ENCODE results near the gene PRKD1.

Gene PRKD1

DNA sequence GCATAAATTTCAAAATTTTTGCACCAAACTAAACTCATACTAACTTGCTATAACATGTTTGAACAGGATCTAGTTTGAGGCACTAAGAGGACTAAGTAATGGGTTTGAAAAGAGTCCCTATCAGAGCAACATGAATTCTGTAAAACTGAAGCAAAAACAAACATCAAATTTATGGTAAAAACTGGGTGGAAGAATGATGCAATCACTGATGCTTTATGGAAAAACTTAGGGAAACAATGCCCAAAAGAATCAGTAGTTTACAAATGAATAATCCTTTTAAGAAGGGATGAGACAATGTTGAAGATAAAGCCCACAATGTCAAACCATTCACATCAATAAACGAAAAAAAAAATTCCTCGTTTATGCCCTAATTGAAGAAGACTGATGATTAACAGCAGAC, 88.9 kb downstream of the PRKD1 start:
- DNase-seq (ENCODE audit: low read depth in 2 of 3, low spot score in 2 of 3), result no peak

DNA sequence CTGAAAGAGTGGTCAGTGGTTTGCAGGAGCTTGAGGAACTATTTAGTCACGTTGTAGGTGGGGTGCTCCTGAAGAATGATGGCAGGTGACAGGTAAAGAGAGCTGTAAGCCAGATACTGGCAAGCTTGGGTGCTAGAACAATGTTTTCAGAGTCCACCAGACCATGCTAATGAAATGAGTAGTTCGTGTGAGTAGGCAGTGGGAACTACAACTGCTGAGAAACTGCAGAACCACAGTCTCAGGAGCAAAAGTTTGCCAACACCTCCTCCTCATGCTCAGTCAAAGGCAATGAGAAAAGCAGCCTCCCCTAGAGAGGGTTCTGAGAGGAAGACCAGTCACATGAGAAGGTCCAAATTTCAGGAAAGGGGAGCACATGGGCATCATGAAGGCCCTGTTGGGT, 91.3 kb downstream of the PRKD1 start:
- no peak for DNase-seq (ENCODE audit: low read depth in 2 of 3, low spot score in 2 of 3)

DNA sequence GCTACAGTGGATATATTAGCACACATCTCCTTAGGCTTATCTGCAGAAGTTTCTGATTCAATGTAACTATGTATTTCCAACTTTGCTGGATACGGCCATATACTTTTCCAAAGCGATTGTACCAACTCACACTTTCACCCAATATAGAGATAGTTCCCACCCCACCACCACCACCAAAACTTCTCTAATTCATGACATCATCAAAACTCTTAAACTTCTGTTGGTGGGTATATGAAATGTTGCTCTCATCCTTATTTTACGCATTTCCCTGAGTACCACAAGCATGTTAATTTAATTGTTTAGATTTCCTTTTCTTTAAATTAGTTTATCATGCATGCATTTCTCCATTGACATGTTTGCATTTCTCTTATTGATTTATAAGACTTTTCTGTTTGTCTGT, 95.6 kb downstream of the PRKD1 start:
- no peak for DNase-seq (ENCODE audit: low read depth in 2 of 3, low spot score in 2 of 3)

DNA sequence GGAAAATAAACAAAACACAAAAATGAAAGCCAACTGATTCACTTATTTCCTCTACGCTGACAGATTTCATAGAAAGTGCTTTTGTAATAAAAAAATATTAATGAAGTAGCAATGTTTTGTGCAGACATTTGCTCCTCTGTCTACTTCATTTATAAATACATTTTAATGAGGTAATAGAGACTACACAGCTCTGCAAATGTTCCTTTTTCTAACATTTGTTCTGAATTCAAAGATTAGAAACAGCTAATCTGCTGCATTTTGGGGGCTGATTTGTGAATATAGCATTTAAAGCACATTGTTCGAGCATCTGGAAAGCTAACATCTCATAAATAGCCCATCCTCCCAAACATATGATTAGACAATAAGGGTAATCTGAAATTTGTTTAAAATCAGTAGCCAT, 97.8 kb downstream of the PRKD1 start:
- no peak for DNase-seq (ENCODE audit: low read depth in 2 of 3, low spot score in 2 of 3)

DNA sequence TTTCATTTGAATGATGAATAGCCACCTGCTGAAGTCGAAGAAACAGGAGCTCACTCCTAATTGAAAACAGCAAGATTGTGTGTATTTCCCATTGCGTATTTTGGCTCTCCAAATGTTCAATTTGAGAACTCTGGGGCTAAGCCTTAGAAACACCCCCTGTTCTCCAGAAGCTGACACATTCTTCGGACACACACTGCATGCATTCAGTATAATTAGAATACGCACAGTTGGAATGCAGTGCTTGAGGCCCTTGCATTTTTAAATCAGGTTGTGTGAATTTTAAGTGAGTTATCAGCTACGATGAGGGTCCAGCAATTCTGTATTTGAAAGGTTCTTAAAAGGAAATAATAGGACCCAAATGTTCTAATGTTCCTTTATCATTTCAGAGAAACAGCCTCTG, 103.8 kb downstream of the PRKD1 start:
- DNase-seq (ENCODE audit: low read depth in 2 of 3, low spot score in 2 of 3), result no peak

DNA sequence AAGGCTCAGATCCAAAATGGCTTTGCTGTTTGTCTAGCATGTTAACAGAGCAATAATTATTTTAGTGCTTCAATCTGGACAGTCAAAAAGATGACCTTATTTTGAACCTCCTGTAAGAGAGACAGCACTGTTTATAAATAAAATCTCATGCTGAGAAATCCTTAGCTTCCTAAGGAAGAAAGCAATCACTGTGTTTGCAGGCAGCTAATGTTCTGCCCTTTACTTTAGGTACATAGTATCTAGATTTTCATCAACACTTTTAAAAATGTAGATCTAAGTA, 105.3 kb downstream of the PRKD1 start:
- DNase-seq (ENCODE audit: low read depth in 2 of 3, low spot score in 2 of 3), result no peak

DNA sequence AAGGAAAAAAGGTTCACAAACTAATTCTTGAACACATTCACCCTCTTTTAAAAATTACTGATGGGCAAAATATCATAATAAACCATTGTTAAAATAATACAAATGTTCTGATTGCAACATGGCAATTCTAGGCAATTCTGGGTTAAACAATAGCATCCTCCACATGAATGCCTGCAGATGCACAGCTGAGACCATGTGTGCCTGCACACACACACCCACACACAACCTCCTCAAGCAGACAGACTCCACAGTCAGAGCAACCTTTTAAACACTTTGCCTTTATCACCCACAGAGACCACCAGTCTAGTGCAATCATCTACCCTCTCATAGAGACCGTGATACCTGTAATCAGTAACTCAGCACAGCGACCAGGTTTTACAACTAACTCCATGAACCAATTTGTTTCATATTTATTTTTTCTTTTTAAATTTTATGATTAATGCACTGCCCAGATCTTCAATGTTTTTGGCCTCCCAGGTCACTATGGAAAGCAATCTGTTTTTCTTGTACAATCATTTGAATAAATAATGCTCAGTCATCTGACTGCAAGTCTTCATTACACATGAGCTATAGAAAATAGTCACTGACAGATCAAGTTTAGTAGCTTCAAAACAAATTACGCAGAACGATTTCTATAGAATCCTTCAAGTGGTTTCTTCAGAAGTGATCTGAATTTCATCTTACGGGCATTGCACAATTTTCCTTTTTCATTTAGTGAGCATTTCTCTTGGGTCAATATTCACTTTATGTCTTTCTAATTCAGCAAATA, 105.8 kb downstream of the PRKD1 start:
- no peak for DNase-seq (ENCODE audit: low read depth in 2 of 3, low spot score in 2 of 3)

DNA sequence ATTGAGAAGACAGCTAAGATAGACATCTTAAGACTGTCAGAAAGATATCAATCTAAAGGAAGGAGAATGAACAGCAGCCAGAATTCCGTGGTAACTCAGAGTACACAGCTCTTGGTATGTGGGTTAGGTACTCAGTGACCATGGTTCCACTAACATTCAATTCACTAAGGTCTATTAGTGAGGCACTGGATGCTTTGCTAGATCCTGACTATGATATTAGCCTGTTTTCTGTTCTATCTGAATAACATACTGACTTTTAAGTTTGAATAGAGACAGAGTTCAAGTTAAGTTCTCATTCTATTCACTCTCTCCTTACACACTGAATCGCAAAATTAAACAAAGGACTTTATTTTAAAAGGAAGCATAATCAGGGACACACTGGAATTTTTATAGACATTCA, 106.4 kb downstream of the PRKD1 start:
- no peak for DNase-seq (ENCODE audit: low read depth in 2 of 3, low spot score in 2 of 3)

DNA sequence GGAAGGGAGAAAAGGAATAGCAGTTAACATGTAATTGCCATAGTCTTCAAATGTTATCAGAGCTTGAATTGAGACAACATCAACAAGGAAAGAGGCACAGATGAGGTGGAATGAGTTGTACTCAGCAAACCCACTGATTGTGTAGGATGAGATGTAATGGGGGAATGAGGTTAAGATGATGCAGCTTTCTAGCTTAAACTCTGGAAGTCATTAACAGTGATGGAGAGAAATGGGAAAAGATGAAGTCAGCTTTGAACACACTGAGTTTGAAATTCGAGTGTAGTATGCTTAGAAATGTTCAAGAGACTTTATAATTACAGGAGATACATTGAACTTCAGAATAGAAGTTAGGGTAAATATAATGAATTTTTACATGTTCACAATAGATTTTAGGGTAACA, 106.9 kb downstream of the PRKD1 start:
- DNase-seq (ENCODE audit: low read depth in 2 of 3, low spot score in 2 of 3), result no peak

DNA sequence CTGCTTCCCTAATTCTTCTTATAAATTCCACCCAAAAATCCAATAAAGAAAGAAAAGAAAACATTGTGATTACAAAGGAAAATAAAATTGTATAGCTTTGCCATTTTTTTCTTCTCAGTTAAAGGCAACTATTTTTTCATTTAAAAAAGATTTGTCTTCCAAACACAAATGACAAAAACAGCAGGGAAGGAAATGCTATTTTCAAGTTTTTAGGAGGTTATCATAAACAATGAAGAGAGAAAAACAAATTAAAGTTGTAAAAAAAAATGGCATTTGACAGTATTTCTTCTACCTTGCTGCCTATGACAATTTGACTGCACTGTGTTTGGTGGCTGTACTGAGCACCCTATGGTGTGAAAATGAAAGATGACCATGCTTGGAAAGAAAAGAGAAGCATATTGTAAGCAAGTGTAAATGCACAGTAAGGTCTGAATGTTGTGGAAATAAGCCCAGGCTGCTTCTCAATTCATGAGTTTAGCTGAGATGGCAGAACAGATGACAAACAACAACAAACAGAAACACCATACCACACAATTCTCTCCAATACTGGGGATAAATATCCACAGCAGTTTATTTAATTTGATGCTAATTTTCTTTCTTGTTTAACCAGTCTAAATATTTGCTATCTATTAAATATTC, 109.8 kb downstream of the PRKD1 start:
- no peak for DNase-seq (ENCODE audit: low read depth in 2 of 3, low spot score in 2 of 3)

DNA sequence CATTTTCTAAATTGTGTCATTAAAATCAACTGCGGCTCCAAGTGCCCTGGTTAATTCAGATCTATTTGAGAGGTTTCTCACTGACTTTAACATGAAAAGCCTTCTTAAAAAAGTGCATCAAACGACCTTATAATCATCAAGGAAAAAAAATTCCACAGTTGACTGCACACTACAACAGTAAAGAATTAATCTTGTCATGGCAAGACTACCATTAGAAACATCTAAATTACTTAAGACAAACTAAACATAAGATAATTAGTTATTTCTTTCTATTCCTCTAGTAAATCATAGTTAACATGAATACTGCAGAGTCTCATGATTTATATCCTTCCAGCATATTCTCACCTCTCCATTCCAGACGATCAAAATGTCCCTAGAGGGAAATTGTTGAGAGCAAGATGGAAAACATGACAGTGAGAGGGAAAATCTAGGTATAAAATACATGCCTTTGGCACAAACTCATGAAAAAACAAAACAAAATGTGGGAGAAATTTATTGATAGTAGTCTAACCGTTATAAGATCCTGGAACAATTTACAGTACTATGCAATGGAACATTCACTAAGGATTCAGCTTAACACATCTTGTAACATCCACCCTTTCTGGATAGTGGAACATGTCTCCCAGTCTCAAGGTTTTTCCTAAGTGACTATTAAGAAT, 112.5 kb downstream of the PRKD1 start:
- DNase-seq (ENCODE audit: low read depth in 2 of 3, low spot score in 2 of 3), result no peak

DNA sequence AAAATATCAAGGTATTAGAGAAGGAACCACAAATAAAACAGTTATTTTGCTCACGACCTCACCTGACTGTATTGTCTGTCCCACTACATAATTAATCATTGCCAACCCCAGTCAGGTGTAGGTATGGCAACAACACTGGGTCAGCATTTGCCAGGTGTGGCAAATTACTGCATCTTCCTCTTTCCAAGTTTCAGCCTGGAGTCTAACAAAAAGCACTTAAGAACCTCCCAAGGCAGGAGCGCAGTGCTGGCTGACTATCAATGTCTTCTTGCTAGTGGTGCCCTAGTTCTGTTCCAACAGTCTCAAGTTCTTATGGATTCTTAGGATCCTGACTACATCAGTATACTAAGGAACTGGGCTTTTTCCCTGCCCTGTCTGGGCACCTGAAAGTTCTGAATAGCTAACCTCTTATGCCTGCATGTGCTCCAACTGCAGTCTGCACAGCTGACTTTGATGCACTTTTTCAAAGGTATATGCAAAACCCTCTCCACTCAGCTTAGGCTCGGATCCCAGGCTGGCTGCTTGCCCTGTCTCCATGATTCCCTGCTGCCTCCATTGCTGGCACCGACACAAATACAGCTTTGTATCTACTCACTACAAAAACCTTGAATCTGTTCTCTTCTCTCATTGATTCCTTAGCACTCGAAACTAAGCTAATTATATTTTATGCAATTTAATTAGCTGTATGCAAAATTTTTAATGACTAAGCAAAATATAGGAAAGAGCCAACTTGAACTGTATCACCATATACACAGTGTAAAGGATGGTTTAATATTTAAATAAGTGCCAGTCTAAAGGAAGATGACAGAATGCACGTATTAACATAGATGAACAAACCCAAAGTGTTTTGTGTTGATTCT, 113.3 kb downstream of the PRKD1 start:
- no peak for DNase-seq (ENCODE audit: low read depth in 2 of 3, low spot score in 2 of 3)

DNA sequence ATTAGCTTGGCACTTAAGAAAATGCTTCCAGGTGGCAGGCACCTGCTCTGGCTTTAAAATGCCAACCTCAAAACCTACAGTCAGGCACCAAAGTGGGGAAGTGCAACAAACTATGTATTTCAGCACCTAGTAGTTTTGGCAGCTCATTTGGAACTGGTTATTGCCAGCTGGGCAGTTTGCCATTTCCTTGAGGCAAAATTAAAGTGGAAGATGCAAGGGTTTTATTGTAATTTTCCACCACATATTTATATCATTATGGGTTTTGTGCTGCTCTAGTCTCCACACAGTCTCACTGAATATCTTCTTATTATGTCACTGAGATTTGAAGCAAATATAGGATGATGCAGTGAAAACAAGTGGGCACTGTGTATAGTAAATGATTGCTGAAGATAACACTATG, 117.0 kb downstream of the PRKD1 start:
- no peak for DNase-seq (ENCODE audit: low read depth in 2 of 3, low spot score in 2 of 3)

DNA sequence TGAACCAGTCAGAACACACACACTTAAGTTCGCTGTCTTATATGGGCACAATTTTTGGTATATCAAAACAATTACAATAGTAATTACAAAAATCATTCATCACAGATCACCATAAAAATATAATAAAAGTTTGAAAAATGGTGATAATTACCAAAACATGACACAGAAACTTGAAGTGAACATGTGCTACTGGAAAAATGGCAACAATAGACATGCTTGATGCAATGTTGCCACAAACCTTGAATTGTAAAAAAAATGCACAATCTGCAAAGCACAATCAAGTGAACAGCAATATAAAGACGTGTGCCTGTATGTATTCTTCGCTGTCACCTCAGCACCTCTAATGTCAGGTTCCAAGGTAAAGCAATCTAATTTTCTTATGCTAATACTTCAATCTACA, 117.6 kb downstream of the PRKD1 start:
- no peak for DNase-seq (ENCODE audit: low read depth in 2 of 3, low spot score in 2 of 3)

DNA sequence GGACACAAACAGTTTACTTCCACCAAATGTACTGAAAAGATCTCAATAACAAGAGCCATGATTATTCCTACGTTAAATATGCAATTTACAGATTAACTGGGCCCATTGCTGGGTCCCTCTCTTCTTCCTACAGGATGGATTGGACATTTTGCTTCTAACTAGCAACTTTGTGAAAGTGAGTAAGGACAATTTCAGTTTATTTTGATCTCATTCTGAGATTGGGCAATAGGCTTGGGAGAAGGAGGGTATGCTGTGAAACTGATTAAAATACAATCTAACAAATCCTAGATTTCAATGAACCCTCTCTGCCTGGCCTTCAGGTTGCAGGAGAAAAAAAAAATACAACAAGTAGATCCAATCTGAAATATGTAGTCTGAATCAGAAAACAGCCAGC, 121.5 kb downstream of the PRKD1 start:
- DNase-seq (ENCODE audit: low read depth in 2 of 3, low spot score in 2 of 3), result no peak

DNA sequence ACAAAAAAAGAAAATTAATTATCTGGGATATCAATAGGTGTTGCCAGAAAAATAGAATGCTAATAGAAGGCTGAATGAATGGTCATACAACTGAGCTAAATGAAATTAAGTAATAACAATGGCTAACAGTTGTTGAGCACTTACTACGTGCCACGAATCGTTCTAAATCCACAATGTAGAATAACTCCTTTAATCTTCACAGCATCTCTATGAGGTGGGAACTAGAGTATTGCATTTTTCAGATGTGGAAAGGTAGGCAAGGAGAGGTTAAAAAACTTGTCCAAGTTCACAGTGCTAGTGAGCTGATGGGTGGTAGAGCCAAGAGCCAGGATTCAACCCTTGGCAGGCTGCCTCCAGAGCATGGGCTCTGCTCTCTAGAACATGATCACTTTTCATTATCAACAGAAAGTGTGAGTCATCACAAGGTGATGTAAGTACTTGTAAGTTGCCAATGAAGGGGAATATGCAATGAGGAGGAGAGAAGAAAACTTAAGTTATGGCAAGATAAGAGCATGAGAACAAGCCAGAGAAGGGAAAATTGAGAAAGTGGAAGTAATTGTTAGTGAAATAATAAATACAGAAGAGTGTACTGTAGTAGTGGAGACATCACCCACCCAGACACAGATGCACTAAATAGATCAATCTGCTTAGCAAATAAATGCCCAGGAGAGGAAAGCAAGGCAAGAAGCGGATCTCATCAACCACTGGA, 122.1 kb downstream of the PRKD1 start:
- no peak for DNase-seq (ENCODE audit: low read depth in 2 of 3, low spot score in 2 of 3)

DNA sequence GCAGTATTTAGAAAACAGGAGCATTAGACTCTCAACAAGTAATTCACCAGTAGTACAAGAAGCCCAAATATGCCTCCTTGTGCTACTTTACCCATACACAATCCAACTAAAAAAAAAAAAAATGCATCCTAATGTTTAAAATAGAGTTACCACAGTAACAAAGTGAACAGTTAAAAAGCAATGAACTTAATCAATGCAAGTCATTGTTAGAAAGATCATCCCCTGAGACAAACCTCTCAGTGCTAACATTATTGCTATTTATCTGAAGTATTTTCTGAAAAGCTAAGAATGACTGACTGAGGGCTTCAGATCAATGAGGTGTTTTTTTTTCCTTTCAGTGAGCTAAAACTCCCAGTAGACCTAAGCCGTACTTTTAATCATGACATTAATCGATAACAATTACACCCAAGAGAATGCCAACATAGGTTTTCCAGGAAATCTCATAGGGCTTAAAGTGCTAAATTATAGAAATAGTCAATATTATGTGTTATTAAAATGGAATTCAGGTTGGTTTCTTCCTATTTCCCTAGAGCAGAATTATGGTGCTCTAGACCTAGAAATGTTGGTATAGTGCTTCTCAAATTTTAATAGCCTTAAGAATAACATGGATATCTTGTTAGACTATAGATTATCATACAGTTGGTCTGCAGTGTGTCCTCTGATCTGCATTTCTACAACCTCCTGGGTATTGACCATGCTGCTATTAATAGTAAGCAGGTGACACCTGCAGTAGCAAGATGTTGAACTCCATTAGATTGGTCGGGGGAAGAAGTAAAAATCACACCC, 123.0 kb downstream of the PRKD1 start:
- DNase-seq (ENCODE audit: low read depth in 2 of 3, low spot score in 2 of 3), result no peak

DNA sequence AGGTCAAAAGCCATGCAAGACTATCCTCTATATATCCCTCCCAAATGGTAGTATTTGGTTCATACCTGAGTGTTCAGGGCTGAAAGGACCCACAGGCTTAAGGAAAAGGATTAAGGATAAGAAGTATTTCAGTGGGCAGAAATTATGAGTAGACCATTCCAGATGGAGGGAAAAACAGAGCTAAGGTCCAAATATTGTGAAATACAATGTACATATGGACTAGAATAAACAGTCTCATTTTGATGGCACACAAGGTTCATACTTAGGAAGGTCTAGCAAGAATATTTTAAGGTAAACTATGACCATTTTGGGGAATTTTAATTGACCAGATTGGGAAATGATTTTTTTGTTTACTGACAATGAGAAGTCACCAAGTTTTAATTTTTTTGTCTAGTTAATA, 124.6 kb downstream of the PRKD1 start:
- DNase-seq (ENCODE audit: low read depth in 2 of 3, low spot score in 2 of 3), result no peak

DNA sequence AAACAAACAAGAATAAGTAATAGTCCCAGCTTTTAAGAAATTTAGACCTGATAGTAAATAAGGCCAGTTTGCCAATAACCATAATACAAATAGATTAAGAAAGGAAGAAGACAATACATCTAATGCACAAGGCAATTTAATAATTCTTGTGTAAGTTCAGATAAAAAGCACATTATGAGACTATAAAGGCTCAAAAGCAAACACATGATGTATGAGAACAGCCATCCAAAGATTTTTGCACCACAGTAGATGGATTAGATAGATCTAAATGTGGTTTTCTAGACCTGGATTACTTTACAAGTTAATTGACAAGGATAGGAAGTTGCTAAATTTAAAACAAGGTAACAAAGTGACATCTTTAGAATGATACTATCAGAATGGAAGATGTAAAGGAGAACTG, 125.4 kb downstream of the PRKD1 start:
- no peak for DNase-seq (ENCODE audit: low read depth in 2 of 3, low spot score in 2 of 3)

DNA sequence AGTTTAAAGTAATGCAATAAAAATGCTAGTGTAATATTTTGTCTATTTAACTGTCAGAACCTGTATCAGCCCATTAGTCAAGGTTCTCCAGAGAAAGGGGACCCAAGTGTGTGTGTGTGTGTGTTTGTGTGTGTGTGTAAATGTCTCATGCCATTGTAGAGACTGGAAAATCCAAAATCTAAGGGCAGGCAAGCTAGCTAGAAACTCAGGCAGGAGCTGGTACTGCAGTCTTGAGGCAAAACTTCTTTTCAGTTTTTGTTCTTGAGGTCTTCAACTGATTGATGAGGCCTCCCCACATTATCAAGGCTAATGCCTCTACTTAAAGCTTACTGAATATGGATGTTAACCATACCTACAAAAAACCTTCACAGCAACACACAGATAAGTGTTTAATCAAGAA, 126.7 kb downstream of the PRKD1 start:
- DNase-seq (ENCODE audit: low read depth in 2 of 3, low spot score in 2 of 3), result no peak

All from activated CD8-positive, alpha-beta memory T cell treated with anti-CD3 and anti-CD28 coated beads for 48 hours (primary cell).